HG03432 (cell line): Measurements from ENCODE around the gene MBNL1.
"Not testable (repeated sequence)": the region's sequence is repeated elsewhere in the genome, so short reads cannot be mapped to it uniquely, and the experiment has no call there.

Experiments used
- ATAC-seq: cut with Tn5 transposase; IDR thresholded peaks from one replicate; pipeline ENCODE4 v1.9.1; 2021; ENCODE audit warnings: mild to moderate bottlenecking, moderate library complexity; ENCODE audit not compliant: unreplicated experiment

MBNL1 gene

DNA sequence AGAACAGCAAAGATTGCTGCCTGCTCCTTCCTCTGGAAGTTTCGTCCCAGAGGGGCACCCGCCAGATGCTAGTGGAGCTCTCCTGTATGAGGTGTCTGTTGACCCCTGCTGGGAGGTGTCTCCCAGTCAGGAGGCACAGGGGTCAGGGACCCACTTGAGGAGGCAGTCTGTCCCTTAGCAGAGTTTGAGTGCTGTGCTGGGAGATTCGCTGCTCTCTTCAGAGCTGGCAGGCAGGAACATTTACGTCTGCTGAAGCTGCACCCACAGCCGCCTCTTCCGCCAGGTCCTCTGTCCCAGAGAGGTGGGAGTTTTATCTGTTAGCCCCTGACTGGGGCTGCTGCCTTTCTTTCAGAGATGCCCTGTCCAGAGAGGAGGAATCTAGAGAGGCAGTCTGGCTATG, 103.9 kb downstream of the MBNL1 start:
- ATAC-seq, result not testable (repeated sequence)

DNA sequence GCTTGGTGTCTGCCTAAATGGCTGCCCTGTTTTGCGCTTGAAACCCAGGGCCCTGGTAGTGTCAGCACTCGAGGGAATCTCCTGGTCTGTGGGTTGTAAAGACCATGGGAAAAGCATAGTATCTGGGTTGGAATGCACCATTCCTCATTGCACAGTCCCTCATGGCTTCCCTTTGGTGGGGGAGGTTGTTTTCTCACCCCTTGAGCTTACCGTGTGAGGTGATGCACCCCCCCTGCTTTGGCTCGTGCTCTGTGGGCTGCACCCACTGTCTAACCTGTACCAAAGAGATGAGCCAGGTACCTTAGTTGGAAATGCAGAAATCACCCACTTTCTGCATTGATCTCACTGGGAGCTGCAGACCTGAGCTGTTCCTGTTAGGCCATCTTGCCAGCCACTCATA, 104.7 kb downstream of the MBNL1 start:
- ATAC-seq, result no peak

DNA sequence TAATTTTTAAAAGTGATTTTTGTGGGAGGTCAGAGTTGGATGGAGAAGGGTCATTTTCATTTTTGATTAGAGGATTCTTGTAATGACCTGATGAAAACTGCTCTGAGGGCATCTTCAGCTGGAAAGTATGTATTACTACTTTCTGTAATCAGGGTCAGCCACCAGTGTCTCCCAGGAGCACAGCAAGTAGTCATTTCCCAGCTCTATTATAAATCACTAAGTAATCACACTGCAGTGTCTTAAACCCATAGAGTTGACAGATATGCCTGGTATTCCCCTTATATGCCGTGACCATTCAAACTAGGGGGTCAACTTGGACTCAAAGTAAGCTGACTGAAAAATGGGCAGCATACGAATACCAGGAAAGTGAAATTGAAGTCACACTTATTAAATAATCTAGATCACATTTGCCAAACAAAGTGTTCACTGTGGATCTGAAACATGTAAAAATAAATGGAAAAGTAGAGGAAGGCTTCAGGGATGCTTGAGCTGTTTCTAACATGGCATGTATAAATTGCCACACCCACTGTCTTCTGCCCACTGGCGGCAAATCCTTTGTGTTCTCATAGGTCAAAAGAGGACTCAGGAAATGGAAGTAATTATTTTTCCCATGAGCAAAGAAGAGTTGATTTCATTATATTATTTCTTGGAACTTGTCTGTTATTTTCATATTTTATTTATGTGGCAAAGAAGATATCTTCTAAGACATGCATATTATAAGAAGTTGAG, 105.7 kb downstream of the MBNL1 start:
- ATAC-seq, result peak; percentile 42

DNA sequence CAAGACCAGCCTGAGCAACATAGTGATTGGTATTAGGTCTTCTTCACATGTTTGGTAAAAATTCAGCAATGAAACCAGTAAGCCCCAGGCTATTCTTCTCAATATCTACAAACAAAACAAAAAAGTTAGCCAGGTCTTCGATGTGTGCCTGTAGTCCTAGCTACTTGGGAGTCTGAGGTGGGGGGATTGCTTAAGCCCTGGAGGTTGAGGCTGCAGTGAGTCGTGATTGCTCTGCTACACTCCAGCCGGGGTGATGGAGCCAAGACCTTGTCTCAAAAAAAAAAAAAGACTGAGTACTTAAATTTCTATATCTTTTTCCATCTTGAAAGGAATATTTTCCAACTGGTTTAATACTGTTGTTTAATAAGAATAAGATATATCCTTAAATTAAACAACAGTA, 106.8 kb downstream of the MBNL1 start:
- no peak for ATAC-seq

DNA sequence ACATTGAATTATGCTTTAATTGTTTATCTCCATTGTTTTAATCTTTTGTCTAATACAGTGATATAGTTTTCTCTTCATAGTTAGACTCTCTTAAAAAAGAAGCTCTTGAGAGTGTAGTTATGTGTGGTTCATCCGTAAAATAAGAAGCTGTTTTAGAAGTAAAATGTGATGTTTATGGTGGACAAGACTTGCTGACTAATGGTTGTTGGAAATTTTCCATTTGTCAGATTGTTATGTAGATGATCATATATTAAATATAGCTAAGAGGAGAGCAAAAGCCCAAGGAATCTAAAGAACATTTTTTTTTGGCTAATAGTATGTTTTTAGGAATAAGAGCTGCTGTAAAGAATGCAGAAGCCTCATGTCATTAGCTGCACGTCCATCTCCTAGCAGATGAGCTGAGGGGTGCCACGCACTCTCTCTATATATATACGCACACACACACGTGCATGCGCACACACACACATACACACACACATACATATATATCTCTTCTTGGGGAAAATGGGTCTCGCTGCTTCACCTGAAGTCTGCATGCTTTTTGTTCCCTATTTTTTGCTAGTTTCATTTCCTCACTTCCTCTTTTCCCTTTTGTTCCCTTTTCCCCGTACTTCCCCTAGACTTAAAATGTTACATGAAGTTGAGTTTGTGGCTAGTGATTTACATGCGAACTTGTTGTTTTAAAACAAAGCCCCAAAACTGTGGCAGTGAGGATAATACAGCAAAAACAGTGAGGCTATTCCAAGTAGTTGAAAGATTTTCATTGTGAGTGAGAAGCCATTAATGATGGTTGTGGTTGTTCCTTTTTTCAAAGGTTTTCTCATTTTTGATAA, 107.8 kb downstream of the MBNL1 start:
- ATAC-seq, result peak; percentile 84

DNA sequence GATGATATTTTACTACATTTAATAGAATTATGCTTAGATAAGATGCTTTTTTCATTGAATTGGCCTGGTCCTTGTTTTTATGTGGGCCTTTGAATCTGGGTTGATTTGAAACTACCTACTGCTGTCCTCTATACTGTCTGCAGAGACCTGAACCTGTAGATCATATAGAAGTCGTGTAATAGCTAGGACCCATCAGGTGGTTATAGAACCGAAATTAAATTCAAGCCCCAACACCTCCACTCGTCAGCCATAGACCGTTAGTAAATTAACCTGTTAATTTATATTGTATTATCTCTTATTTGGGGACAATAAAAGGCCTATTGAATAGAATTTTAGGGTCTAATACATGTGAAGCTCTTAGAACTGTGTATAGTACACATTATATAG, 108.4 kb downstream of the MBNL1 start:
- peak; percentile 22 for ATAC-seq

DNA sequence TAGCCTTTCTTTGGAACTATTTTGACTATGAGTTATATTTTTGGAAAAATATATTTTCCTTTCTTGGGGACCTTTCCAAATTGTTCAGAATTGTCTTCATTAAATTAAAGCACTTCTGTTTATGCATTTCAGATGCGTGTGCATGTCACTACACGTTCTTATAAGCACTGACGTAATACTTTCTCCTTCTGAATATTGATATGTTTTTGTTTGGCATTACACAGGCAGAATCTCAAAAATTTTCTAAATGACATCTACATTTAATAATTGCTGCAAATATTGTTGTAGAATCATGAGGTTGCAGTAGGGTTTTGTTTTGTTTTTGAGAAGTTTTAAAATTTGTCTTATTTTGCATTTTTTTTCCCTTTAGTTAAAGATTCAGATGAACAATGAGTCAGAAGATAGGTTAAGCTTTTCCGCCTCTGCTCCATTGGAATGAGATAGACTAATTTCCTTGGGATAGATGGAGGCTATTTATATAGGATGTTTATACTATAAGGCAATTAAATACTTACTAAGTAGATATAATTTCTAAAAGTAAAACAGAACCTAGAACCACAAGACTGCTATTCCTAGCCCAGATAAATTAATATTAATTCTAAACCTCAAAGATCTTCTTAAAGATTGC, 110.8 kb downstream of the MBNL1 start:
- ATAC-seq, result no peak

DNA sequence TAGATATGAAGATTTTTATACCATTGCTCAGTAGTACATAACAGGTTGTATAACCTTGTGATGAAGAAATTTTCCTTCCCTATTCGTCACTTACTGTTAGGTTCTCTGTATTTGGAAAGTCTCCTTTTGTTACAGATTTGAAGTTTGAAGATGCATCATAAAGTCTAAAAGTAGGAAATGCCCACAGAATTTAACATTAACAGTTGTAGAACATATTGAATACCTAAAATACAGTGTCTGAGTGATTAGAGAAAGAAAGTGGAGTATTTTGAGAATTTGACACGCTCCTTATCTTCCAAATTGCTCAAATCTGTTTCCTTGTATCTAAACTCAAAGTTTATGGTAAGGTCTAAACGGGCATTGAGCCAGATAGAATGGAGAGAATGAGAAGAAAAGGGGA, 111.3 kb downstream of the MBNL1 start:
- no peak for ATAC-seq

DNA sequence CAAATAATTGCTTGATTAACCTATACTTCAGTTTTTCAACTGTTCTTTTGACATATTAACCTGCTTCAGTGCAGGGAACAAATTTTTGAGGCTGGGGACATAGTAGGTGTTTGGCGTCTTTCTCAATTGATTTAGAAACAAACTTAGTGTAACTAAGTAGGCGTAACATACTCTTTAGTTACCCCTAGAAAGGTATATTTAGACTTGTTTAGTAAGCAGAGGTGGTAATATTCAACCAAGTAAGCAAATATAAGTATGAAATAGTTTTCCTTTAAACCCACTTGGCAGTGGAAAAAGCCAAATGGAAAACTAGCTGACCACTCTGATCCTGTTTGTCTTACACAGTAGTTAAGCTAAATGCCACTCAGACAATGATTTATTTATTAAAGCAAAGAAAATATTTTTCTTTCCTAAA, 113.2 kb downstream of the MBNL1 start:
- ATAC-seq, result peak; percentile 38

DNA sequence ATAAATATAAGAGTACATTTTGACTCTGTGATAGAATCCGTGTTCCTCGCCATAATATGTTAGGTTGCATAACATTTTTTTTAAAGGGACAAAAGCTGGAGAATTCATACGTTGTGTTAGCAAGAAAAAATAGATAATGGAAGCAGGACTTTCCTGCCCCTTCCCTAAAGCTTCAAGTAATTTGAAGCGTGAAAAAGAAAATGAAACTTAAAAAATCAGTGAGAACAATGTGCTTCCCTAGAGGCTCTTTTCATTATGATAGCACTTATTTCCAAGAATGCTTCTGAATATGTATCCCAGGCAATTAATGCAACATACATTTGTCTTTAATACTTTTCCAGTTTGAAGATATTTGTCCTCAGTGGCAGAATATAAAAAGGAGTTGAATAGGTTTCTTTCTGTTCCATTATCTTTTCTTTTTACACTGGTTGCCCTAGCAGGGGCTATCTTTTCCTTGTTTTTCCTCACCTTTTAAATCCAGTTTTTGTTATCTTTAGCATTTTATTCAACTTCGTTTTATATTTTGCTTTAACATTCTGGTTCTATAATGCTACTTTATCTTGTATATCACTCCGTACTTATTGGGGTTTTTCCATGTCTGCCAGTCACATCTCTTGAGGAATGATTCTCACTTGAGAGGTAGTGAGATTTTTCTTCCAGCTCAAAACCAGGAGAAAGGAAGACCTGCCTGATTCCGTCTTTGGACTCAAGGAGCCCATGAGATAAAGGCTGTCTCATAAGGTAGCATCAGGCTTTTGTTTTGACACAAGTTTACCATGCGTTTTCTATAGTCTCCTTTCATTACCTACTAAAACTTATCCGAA, 113.8 kb downstream of the MBNL1 start:
- ATAC-seq, result no peak

DNA sequence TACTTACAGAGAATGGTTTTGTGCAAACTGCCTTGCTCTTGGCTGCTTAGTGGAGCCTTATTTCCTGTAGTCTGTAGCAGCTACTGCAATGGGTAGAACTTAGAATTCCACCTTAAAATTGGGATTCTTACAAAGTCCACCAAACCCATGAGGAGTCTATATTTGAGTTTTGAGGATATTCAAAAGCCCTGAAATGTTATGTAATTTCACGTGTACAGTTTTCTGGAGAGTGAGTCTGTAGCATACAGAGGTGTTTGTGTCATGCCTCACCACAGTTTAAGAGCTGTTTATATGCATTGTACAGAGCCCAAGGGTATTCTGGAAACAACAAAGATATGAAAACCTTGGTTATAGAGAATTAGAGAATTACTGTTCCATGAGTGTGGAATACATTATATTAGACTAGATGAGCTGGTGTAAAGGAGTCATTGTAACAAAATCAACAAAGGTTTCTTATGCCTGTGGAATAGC, 114.4 kb downstream of the MBNL1 start:
- ATAC-seq, result no peak

DNA sequence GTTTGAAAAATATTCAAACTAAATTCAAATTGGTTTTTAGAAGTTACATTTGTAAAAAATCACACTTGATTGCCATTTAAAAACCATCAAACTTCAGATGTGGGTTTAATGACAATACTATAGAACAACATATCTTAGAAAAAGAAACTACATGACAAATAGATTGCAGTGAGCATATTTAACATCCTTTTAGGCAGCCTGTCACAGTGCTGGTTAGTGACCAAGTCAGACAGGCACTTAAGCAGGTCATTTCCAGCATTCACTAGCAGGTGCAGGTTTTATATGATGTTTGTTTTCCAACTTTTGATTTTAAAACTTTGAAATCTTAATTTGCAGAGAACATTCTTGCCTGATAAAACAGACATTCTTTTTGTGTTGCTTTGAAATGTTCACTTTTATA, 115.7 kb downstream of the MBNL1 start:
- no peak for ATAC-seq

DNA sequence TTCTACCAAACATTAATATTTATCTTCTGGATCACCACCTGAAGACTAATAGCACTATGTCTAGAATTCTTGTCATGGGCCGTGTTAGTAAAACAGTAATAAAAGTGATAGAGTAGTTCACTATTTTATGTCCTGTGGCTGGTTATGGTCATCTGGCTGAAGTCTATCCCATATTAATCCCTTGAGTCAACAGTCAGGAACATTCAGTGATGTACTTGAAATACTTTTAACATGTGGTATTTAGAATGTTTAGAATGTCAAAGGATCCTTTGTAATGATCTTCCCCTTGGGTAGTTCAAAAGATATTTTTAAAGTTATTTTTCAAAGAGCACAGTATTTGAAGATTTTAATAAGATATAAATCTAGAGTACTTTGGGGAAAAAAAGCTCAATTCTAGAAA, 117.0 kb downstream of the MBNL1 start:
- no peak for ATAC-seq

DNA sequence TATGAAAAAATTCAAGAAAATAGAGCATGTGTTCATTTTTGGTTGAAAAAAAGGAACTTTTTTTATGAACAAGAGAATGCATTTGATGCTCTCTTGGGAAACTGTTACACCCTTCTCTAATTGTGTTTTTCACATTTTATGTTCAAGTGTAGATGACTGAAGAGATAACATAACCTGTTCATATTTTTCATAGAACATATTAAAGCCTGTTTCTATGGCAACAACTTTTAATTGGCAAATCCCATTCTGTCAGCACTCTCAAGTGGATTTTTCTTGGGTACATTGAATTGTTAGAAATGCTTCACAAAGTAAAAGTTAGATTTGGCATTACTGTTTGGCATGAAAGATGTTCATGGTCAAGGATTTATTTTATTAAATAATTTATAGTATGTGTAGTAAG, 117.5 kb downstream of the MBNL1 start:
- ATAC-seq, result no peak

DNA sequence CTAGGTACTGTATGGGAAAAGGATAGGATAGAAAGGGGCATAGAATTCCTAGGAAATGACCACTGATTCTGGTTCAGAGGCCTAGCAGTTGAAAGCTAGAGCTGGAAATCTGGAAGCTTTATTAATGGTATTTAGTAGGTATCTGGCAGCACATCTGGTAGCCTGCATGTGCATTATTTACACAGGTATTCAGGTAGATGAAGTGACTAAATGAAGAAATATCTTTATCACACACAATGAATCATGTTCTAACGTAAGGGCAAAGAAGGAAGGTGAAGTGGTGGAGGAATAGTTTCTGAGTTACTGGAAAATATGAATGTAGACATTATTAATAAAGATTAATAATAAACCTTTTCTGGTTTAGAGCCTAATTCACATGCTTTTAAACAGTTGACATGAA, 119.9 kb downstream of the MBNL1 start:
- no peak for ATAC-seq

DNA sequence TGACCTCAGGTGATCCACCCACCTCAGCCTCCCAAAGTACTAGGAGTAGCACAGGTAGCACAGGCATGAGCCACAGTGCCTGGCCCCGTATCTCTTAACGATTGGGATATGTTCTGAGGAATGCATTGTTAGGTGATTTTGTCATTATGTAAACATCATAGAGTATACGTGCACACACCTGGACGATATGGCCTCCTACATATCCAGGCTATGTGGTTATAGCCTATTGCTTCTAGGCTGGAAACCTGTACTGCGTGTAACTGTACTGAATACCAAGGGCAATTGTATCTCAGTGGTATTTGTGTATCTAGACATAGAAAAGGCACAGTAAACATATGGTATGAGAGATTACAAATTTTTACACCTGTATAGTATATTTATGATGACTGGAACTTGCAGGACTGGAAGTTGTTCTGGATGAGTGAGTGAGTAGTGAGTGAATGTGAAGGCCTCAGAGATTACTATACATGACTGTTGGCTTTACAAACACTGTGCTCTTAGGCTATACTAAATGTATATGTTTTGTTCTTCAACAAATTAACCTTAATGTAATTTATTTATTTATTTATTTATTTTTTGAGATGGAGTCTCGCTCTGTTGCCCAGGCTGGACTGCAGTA, 120.7 kb downstream of the MBNL1 start:
- no peak for ATAC-seq

DNA sequence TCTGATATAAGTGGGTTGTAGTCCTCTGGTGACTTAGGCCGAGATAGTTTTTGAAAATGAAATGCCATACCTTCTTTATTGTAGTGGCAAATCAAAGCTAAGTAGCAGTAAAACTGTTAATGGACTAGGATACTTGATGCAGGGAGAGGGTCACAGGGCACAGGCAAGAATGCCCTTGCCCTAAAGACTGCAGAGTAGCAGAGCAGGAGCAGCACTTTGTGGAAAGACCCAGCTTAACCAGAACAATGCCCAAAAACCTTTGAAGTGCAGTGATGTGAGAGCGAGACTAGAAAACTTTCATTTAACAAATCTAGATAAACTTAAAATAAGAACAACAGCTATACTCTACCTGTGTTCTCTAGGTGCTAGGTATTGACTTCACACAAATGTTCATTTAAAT, 121.9 kb downstream of the MBNL1 start:
- no peak for ATAC-seq

DNA sequence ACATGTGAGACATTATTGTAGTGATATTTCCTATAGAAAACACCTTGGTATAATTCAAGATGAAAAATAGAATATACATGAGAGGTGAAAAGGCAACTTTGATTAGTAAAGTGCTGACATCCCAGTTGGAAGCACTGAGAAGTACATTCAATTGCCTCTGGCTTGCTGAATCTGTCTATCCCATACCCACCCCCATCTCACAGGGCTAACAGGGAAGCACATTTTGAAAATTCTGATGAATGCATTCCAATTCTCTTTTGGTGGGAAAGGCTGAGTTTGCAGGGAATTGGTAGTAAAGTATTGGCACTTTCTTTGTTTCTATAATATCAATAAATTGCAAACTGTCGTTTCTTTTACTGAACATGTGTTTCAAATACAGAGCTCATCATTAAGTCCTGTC, 122.9 kb downstream of the MBNL1 start:
- no peak for ATAC-seq

DNA sequence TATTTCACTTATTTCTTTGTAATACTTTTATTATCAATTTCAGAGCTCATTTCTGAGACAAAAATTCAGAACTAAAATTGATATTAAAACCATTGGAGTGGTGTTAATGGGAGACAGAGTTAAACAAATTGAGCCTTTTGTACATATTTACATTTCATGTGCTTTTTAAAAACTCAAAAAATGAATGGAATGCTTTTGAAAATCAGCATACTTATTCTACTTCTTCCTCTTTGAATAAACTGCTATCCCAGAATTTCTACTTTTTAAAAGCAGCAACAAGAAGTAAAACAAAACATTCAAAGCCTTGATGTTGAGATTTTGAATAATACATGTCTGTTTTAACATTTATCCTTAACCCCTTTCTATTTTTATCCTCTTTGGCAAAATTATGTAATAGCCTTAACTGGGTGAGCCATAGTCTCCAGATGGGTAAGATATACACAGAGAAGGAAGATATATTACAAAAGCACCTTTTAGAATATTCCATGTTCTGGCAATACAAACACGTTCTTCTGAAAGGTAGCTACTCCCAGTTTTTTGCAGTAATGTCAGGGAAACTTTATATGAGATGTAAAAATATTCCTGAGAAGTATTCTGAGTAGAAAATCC, 123.6 kb downstream of the MBNL1 start:
- no peak for ATAC-seq

DNA sequence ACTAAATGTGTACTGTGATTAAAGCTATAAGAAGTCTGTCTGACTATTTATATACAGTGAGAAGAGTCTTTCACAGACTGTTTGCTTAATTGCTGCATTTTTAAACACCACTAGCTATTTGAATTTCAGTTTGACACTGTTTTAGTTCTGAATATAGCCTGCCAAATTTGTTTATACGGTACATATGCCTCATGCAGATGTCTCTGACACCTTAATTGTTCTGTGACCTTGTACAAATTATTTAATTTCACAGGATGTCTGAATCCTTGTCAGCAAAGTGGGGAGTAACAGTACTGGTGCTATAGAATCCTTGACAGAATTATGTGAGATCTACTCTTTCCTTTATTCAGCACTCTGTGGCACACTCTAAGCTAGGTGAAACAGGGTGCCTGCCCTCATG, 125.5 kb downstream of the MBNL1 start:
- no peak for ATAC-seq
